ENCODE results near the gene PRKCB. TPM values are rescaled to one million over a fixed set of nuclear protein-coding genes. Genes with fewer than 3 reads are reported as not detected.

The PRKCB gene
- total and polyA plus RNA-seq, 2 of the 8 experiments (the other 6 are each of a cell fraction or from before 2014, with no cell fraction given), result 7.1 to 12.1 TPM

DNA sequence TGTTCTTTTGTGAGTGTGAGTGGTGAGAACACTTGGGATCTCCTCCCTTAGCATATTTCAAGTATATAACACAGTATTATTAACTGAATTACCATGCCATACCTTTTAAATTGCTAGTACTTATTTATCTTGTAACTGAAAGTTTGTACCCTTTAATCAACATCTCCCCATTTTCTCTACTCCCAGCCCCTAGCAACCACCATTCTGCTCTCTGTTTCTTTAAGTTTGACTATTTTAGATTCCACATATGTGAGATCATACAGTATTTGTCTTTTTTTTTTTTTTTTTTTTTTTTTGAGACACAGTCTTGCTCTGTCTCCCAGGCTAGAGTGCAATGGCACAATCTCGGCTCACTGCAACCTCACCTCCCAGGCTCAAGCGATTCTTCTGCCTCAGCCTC lies 302.8 kb downstream of the PRKCB start (continued):
- TF ChIP-seq, protein P1, sequence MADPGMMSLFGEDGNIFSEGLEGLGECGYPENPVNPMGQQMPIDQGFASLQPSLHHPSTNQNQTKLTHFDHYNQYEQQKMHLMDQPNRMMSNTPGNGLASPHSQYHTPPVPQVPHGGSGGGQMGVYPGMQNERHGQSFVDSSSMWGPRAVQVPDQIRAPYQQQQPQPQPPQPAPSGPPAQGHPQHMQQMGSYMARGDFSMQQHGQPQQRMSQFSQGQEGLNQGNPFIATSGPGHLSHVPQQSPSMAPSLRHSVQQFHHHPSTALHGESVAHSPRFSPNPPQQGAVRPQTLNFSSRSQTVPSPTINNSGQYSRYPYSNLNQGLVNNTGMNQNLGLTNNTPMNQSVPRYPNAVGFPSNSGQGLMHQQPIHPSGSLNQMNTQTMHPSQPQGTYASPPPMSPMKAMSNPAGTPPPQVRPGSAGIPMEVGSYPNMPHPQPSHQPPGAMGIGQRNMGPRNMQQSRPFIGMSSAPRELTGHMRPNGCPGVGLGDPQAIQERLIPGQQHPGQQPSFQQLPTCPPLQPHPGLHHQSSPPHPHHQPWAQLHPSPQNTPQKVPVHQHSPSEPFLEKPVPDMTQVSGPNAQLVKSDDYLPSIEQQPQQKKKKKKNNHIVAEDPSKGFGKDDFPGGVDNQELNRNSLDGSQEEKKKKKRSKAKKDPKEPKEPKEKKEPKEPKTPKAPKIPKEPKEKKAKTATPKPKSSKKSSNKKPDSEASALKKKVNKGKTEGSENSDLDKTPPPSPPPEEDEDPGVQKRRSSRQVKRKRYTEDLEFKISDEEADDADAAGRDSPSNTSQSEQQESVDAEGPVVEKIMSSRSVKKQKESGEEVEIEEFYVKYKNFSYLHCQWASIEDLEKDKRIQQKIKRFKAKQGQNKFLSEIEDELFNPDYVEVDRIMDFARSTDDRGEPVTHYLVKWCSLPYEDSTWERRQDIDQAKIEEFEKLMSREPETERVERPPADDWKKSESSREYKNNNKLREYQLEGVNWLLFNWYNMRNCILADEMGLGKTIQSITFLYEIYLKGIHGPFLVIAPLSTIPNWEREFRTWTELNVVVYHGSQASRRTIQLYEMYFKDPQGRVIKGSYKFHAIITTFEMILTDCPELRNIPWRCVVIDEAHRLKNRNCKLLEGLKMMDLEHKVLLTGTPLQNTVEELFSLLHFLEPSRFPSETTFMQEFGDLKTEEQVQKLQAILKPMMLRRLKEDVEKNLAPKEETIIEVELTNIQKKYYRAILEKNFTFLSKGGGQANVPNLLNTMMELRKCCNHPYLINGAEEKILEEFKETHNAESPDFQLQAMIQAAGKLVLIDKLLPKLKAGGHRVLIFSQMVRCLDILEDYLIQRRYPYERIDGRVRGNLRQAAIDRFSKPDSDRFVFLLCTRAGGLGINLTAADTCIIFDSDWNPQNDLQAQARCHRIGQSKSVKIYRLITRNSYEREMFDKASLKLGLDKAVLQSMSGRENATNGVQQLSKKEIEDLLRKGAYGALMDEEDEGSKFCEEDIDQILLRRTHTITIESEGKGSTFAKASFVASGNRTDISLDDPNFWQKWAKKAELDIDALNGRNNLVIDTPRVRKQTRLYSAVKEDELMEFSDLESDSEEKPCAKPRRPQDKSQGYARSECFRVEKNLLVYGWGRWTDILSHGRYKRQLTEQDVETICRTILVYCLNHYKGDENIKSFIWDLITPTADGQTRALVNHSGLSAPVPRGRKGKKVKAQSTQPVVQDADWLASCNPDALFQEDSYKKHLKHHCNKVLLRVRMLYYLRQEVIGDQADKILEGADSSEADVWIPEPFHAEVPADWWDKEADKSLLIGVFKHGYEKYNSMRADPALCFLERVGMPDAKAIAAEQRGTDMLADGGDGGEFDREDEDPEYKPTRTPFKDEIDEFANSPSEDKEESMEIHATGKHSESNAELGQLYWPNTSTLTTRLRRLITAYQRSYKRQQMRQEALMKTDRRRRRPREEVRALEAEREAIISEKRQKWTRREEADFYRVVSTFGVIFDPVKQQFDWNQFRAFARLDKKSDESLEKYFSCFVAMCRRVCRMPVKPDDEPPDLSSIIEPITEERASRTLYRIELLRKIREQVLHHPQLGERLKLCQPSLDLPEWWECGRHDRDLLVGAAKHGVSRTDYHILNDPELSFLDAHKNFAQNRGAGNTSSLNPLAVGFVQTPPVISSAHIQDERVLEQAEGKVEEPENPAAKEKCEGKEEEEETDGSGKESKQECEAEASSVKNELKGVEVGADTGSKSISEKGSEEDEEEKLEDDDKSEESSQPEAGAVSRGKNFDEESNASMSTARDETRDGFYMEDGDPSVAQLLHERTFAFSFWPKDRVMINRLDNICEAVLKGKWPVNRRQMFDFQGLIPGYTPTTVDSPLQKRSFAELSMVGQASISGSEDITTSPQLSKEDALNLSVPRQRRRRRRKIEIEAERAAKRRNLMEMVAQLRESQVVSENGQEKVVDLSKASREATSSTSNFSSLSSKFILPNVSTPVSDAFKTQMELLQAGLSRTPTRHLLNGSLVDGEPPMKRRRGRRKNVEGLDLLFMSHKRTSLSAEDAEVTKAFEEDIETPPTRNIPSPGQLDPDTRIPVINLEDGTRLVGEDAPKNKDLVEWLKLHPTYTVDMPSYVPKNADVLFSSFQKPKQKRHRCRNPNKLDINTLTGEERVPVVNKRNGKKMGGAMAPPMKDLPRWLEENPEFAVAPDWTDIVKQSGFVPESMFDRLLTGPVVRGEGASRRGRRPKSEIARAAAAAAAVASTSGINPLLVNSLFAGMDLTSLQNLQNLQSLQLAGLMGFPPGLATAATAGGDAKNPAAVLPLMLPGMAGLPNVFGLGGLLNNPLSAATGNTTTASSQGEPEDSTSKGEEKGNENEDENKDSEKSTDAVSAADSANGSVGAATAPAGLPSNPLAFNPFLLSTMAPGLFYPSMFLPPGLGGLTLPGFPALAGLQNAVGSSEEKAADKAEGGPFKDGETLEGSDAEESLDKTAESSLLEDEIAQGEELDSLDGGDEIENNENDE (IDR thresholded peaks at IDR 0.05; ENCODE audit: insufficient replicate concordance, low read length), result no peak
- TF ChIP-seq GABPA (IDR thresholded peaks at IDR 0.05; ENCODE audit: borderline replicate concordance, insufficient read depth, low read length) (no peak), TEAD4 (IDR thresholded peaks at IDR 0.05; ENCODE audit: low read depth, low read length) (no peak), CREB1 (IDR thresholded peaks at IDR 0.05) (no peak), CEBPB (IDR thresholded peaks at IDR 0.05; ENCODE audit: low read depth, low read length) (no peak), PHF8 (conservative IDR thresholded peaks at IDR 0.05; ENCODE audit: low read depth, low read length) (no peak), SP1 (IDR thresholded peaks at IDR 0.05; ENCODE audit: low read depth, low read length) (no peak), RNF2 (IDR thresholded peaks at IDR 0.05; ENCODE audit: borderline replicate concordance, low read depth, low read length, missing control alignments, poor library complexity, severe bottlenecking) (no peak), CBX8 (IDR thresholded peaks at IDR 0.05; ENCODE audit: borderline replicate concordance, low read depth, low read length) (no peak), BCL11A (IDR thresholded peaks at IDR 0.05; ENCODE audit: low read depth in 2 of 2, low read length in 2 of 2) (no peak), KDM1A (IDR thresholded peaks at IDR 0.05; ENCODE audit: borderline replicate concordance, low read length) (no peak)
